Measurements from ENCODE around the gene NDUFA8.

- peak; percentile 44 to 77 for TF ChIP-seq CTCF (conservative IDR thresholded peaks at IDR 0.05 in 1 of 2, IDR thresholded peaks at IDR 0.05 in 1 of 2; ENCODE audit: low read depth in 1 of 2, low read length in 2 of 2)
- TF ChIP-seq EZH2 (IDR thresholded peaks at IDR 0.05; ENCODE audit: low read length, missing control alignments), result no peak
These were observed 64.4 kb downstream of the NDUFA8 start for GRCh38 chr9:122095010-122095767.

Data from fibroblast of lung (primary cell).